ENCODE data around the gene PMS1.

The PMS1 gene

GRCh38 chr2:189848276-189848675 is 64.0 kb downstream of the PMS1 start:
- Mint-ChIP-seq H3K9me3 (no peaks in the 10 kb centered on the region), H3K36me3 (ENCODE audit: low read depth) (peaks cover 51% of the 10 kb centered on the region)
- TF ChIP-seq CTCF (IDR thresholded peaks at IDR 0.05): no peak

GRCh38 chr2:189849550-189849949 is 65.3 kb downstream of the PMS1 start:
- peak overlapping the region; percentile 85 for H3K27ac Mint-ChIP-seq
- no peak overlapping the region for H3K4me3 Mint-ChIP-seq

More at GRCh38 chr2:189848276-189848675, 64.0 kb downstream of the PMS1 start:
- Mint-ChIP-seq H3K27me3 (ENCODE audit: low read depth, poor library complexity) (no peaks in the 10 kb centered on the region), H3K27ac (peak overlapping the region; percentile 59), H3K4me3 (no peak overlapping the region), H3K4me1 (peaks cover 33% of the 10 kb centered on the region)
- no peak for DNase-seq

GRCh38 chr2:189851174-189851826 is 67.0 kb downstream of the PMS1 start:
- no peaks in the 10 kb centered on the region for H3K9me3 Mint-ChIP-seq
- peak overlapping the region; percentile 86 for H3K27ac Mint-ChIP-seq
- H3K4me3 Mint-ChIP-seq: no peak overlapping the region
- peaks cover 33% of the 10 kb centered on the region for H3K4me1 Mint-ChIP-seq
- no peak for DNase-seq
- H3K36me3 Mint-ChIP-seq (ENCODE audit: low read depth): peaks cover 44% of the 10 kb centered on the region
- no peak for TF ChIP-seq CTCF (IDR thresholded peaks at IDR 0.05)
- no peaks in the 10 kb centered on the region for H3K27me3 Mint-ChIP-seq (ENCODE audit: low read depth, poor library complexity)

More at GRCh38 chr2:189849550-189849949, 65.3 kb downstream of the PMS1 start:
- peaks cover 33% of the 10 kb centered on the region for H3K4me1 Mint-ChIP-seq
- H3K9me3 Mint-ChIP-seq: no peaks in the 10 kb centered on the region
- no peak for DNase-seq
- no peaks in the 10 kb centered on the region for H3K27me3 Mint-ChIP-seq (ENCODE audit: low read depth, poor library complexity)
- no peak for TF ChIP-seq CTCF (IDR thresholded peaks at IDR 0.05)
- peaks cover 43% of the 10 kb centered on the region for H3K36me3 Mint-ChIP-seq (ENCODE audit: low read depth)

- Mint-ChIP-seq H3K27me3 (ENCODE audit: low read depth, poor library complexity) (no peaks in the 10 kb centered on the region), H3K4me3 (no peak overlapping the region), H3K9me3 (no peaks in the 10 kb centered on the region), H3K4me1 (peaks cover 20% of the 10 kb centered on the region), H3K27ac (peak overlapping the region; percentile 34), H3K36me3 (ENCODE audit: low read depth) (peaks cover 38% of the 10 kb centered on the region)
- TF ChIP-seq CTCF (IDR thresholded peaks at IDR 0.05): no peak
- DNase-seq: no peak
Observed at GRCh38 chr2:189854187-189854586, 69.9 kb downstream of the PMS1 start.

GRCh38 chr2:189854940-189855339 is 70.7 kb downstream of the PMS1 start:
- H3K27ac Mint-ChIP-seq: no peak overlapping the region
- peaks cover 12% of the 10 kb centered on the region for H3K4me1 Mint-ChIP-seq
- no peaks in the 10 kb centered on the region for H3K27me3 Mint-ChIP-seq (ENCODE audit: low read depth, poor library complexity)
- peaks cover 40% of the 10 kb centered on the region for H3K36me3 Mint-ChIP-seq (ENCODE audit: low read depth)
- H3K9me3 Mint-ChIP-seq: no peaks in the 10 kb centered on the region
- no peak overlapping the region for H3K4me3 Mint-ChIP-seq
- TF ChIP-seq CTCF (IDR thresholded peaks at IDR 0.05): no peak
- no peak for DNase-seq

GRCh38 chr2:189858291-189858690 is 74.0 kb downstream of the PMS1 start:
- no peaks in the 10 kb centered on the region for H3K27me3 Mint-ChIP-seq (ENCODE audit: low read depth, poor library complexity)
- no peak overlapping the region for H3K27ac Mint-ChIP-seq
- no peak overlapping the region for H3K4me3 Mint-ChIP-seq
- peaks cover 69% of the 10 kb centered on the region for H3K36me3 Mint-ChIP-seq (ENCODE audit: low read depth)
- no peak for TF ChIP-seq CTCF (IDR thresholded peaks at IDR 0.05)
- peaks cover 7% of the 10 kb centered on the region for H3K9me3 Mint-ChIP-seq
- H3K4me1 Mint-ChIP-seq: no peaks in the 10 kb centered on the region
- DNase-seq: no peak
